ENCODE data around the gene SFTPB.
"Not testable (repeated sequence)": the region's sequence is repeated elsewhere in the genome, so short reads cannot be mapped to it uniquely, and the experiment has no call there.

Gene SFTPB

GRCh38 chr2:85668009-85668856 lies at the start of gene SFTPB:
TSS of gene SFTPB (minus strand) at chr2:85668199. CDS start at chr2:85668183, 16 bp downstream.
- no peak for DNase-seq (ENCODE audit: low read depth)

GRCh38 chr2:85717308-85718008 lies 49.5 kb upstream of the SFTPB start:
- no peak for DNase-seq (ENCODE audit: low read depth)

GRCh38 chr2:85716346-85716914 lies 48.4 kb upstream of the SFTPB start:
- no peak for DNase-seq (ENCODE audit: low read depth)

GRCh38 chr2:85714841-85715240 lies 46.8 kb upstream of the SFTPB start:
- DNase-seq (ENCODE audit: low read depth): no peak

GRCh38 chr2:85714421-85714820 lies 46.4 kb upstream of the SFTPB start:
- not testable (repeated sequence) for DNase-seq (ENCODE audit: low read depth)

DNA sequence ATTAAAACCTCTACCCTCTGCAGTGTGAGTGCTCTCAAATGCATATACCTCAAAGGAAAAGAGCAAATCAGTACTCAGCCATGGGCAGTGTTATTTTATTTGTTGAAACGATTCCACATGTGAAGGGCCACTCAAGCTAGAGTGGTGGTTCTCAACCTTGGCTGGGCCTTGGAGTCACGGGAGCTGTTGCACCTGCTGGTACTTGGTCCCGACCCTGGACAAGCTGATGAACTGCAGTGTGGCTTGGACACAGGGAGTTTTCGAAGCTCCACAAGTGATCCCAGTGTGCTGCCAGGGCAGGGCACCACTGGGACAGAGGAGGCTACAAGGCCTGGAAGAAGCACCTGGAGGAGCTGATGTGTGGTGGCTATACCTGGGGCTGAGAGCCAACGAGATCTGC lies 45.8 kb upstream of the SFTPB start:
- no peak for DNase-seq (ENCODE audit: low read depth)

DNA sequence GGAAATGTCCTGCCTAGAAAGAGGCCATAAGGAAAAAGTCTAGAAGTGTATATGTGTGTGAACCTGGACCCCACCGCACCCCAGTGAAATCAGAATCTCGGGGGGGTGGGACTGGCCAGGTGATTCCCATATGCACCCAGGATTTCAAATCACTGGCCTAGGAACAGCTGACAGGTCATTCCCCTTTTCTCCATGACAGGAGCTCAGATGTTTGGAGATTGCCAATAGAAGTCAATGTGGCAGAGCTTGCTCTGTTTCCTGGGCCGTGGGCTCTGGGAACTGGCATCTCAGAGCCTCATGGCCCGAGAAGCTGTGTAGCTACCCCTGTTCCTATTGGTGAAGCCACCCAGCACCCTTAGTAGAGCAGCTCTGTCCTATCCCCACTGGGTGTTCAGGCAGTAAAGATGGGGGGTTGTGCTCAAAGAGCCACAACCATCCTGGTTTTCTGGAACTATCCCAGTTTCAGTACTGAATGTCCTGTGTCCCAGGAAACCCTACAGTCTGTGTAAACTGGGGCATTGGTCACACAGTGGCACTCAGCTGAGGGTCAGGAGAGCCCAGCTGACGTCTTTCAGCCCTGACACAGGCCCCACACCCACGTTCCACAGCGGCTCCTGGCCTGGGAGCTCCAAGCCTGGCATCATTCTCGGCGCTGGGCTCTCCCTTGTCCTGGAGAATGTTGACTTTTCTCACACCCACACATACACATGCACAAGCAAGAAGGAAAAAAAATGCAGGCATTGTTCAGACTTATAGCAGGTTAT lies 45.0 kb upstream of the SFTPB start:
- DNase-seq (ENCODE audit: low read depth): no peak

DNA sequence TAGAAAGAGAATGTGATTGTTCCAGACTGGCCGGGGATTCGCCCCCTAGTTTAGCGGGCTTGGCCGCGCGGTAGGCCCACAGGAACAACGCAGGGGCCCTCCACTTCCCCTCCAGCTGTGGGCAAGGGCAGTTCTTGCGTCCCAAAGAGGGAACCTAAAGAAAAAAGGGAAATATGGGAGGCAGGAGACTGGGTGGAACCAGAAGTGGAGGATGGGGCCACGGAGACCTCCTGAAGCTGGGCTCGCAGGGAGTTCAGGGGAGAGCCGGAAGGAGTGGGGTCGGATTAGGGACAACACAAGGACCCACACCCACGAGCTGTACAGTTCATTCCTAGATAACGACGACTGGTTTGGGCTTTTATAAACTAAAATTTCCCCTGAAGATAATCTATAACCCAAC lies 44.3 kb upstream of the SFTPB start:
- no peak for DNase-seq (ENCODE audit: low read depth)

DNA sequence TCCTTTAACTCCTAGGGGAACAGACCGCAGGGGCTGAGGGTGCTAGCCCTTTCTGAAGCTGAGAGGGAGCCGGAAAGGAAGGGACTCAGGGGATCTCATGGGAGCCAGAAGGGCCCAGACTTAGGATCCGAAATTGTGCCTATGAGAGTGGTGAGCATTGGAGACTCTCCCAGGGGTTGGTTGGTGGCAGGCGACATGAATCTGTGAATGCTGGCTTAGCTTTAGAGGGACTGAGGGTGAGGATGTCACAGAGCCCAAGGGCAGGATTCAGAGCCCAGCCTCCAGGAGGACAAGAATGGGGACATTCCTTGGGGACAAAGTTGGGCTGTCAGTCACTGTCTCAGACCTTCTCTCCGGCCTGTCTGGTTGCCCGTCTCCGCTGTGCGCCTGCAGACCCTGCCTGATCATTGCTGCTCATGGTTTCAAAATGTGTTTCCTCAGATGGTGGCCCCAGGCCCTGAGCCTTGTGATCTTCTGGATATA lies 43.6 kb upstream of the SFTPB start:
- DNase-seq (ENCODE audit: low read depth): no peak

- DNase-seq (ENCODE audit: low read depth): no peak
These were observed 42.9 kb upstream of the SFTPB start for GRCh38 chr2:85710687-85711577.

DNA sequence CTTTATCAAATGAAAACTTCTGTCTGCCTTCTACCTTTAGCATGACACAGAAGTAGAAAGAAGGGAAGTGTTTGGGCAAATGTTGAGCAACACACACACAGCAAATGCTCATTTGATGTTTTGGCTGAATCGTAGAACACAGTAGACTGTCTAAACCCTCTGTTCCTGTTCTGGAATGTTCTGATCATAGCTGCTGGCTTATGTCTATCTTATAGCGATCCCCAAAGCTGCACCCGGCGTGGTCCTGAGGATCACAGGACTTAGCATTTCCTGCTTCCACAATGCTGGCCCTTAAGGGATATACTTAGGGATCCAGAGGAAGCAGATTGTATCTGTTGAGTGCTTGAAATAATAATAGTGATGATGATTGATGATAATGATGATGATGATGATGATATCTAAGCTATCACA lies 41.4 kb upstream of the SFTPB start:
- no peak for DNase-seq (ENCODE audit: low read depth)

GRCh38 chr2:85708641-85709040 lies 40.6 kb upstream of the SFTPB start:
- DNase-seq (ENCODE audit: low read depth): no peak

DNA sequence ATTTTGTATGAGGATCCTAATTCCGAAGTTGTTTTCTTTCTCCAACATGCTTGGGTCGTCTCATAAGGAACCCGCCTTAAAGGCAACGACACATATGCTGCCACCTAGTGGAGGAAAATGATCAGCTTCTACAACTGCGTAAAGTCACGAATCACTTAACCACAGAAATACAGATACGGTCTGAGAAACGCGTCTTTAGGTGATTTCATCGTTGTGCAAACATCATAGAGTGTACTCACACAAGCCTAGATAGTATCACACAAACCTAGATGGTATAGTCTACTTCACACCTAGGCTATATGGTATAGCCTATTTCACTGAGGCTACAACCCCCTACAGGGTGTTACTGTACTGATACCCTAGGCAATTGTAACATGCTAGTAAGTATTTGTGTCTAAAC lies 39.3 kb upstream of the SFTPB start:
- no peak for DNase-seq (ENCODE audit: low read depth)

GRCh38 chr2:85706599-85707296 lies 38.7 kb upstream of the SFTPB start:
- no peak for DNase-seq (ENCODE audit: low read depth)

DNA sequence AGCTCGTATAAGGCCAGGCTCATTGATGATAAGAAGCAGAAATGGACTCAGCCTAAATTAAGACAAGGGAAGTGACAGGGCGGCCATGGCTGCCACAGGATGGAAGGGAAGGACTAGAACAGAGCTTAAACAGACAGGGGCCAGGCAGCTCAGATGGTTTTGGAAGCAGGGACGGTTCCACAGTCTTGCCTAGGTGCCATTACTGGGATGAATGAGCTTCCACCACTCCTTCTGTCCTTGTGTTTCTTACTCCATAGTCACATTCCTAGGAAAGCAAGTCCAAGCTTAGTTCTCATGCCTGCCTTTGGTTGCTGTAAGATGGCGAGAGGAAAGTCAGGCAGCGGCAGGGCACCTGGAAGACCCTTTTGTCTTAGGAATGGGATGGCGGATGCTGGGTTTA lies 38.1 kb upstream of the SFTPB start:
- no peak for DNase-seq (ENCODE audit: low read depth)

DNA sequence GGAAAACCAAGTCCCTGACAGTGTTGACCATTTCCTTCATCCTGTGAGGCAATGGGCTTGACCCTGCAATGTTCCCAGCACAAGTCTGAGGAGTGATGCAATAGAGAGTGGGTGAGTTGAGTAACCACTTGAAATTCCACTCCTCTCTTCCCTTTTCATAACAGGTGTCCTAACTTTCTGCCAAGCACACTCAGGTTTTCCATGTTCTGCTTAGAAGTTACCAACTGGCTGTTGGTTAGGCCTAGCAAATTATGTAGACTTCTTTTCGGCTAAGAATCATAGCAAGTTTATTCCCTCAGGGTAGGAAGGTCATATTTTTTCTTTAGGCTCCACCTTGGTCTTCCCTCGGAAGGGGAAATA lies 37.7 kb upstream of the SFTPB start:
- DNase-seq (ENCODE audit: low read depth): no peak

GRCh38 chr2:85704800-85705679 lies 37.0 kb upstream of the SFTPB start:
- DNase-seq (ENCODE audit: low read depth): no peak

DNA sequence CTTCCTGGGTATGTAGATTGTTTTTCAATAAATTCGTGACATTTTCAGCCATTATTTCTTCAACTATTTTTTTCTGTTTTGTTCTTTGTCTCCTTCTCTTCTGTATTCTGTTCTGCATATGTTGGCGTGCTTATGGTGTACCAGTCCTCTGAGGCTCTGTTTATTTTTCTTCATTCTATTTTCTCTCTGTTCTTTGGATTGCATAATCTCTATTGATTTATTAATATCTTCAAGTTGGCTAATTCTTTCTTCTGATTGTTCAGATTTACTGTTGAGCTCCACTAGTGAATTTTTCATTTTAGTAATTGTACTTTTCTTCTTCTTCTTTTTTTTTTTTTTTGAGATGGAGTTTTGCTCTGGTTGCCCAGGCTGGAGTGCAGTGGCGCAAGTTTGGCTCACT lies 36.0 kb upstream of the SFTPB start:
- DNase-seq (ENCODE audit: low read depth): no peak

DNA sequence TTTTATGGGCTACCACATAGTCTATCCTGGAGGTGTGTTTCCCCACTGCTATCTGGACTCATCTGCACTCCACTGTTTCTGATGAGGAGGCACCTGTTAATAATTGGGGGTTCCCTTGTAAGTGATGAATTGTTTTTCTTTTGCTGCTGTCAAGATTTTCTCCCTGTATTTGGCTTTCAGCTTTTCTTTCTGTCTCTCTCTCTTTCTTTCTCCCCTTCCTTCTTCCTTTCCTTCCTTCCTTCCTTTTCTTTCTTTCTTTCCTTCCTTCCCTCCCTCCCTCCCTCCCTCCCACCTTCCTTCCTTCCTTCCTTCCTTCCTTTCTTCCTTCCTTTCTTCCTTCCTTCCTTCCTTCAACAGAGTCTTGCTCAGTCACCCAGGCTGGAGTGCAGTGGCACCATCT lies 35.3 kb upstream of the SFTPB start:
- DNase-seq (ENCODE audit: low read depth): no peak

DNA sequence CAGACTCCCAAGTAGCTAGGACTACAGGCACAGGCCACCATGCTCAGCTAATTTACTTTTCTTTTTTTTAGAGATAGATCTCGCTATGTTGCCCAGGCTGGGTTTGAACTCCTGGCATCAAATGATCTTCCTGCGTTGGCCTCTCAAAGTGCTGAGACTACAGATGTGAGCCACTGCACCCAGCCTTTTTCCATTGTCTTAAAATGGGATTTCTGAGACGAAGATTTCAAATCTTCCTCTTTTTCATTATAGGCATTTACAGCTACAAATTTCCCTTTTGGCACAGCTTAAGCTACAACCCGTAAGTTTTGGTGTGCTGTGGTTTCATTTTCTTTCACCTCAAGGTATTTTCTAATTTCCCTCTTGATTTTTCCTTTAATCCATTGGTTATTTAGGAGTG lies 34.8 kb upstream of the SFTPB start:
- no peak for DNase-seq (ENCODE audit: low read depth)
